H1 (cell line): Measurements from ENCODE around the gene UQCR10. TPM values are rescaled to one million over a fixed set of nuclear protein-coding genes. Genes with fewer than 3 reads are reported as not detected.

Experiments
- RNF2 ChIP-seq: fragments of 200-900, 300-1000 bp; sonication (generic); IDR thresholded peaks from 2 replicates; pipeline ENCODE4 v1.7.1; 2016; ENCODE audit warnings: borderline replicate concordance, low read depth, mild to moderate bottlenecking, antibody characterized with exemption, low read length; ENCODE audit not compliant: poor library complexity, severe bottlenecking; ENCODE audit errors: missing control alignments
- SUZ12 ChIP-seq: fragments of 200-600 bp; sonication (generic); IDR thresholded peaks from 2 replicates; pipeline ENCODE4 v1.6.1; 2012; ENCODE audit warnings: mild to moderate bottlenecking, inconsistent platforms, low read length, moderate library complexity, mixed read lengths
- polyA plus RNA-seq, 7 experiments: library from polyadenylated mRNA; depleted of rRNA in 3 of 7; stranded (reverse) in 5 of 7; unstranded in 2 of 7; fragments of >200 nt in 5 of 7; fragments of 200-250 nt in 2 of 7; gene quantifications; 1 replicate in 5 of 7; 2 replicates in 1 of 7; 4 replicates in 1 of 7; pipeline versions ENCODE4 v1.2.1 to v1.2.3, GENCODE V29; 2011 to 2013; ENCODE audit warnings: missing spikeins in 2 of 7, mixed read lengths in 2 of 7
- total RNA-seq: library from RNA; stranded (reverse); fragmentation: NEBNext Ultra II Directional; extraction: Animal tissue kit (Norgen Biotek cat#: 25700); gene quantifications from 2 replicates; pipeline ENCODE4 v1.2.1, GENCODE V29; 2021

The UQCR10 gene
- total and polyA plus RNA-seq, 2 of the 8 experiments (the other 6 are each of a cell fraction or from before 2014, with no cell fraction given) = 102 to 260 TPM

- TF ChIP-seq RNF2 = no peak
- no peak for TF ChIP-seq SUZ12
These were observed 46.0 kb downstream of the UQCR10 start (continued) for GRCh38 chr22:29813126-29813525.
